Osteoblast (primary cell): ENCODE measurements around the gene PIEZO2. TPM values are rescaled to one million over a fixed set of nuclear protein-coding genes. Genes with fewer than 3 reads are reported as not detected.

Experiments
- DNase-seq: peaks from one replicate; pipeline ENCODE4 v3.0.0; 2011; ENCODE audit warnings: low spot score, mixed read lengths; ENCODE audit not compliant: insufficient read length; ENCODE audit errors: missing footprints
- H2AFZ ChIP-seq: 2 replicates; pipeline ENCODE4 v1.6.0; 2011; ENCODE audit warnings: mild to moderate bottlenecking, low read length
- H3K27ac ChIP-seq: 2 replicates; pipeline ENCODE4 v1.5.1; 2011; ENCODE audit warnings: mild to moderate bottlenecking, low read depth, low read length, moderate library complexity
- H3K27me3 ChIP-seq: 2 replicates; pipeline ENCODE4 v1.6.0; 2012; ENCODE audit warnings: mild to moderate bottlenecking, control low read depth, inconsistent platforms, low read length, moderate library complexity; ENCODE audit not compliant: insufficient read depth
- H3K36me3 ChIP-seq: 2 replicates; pipeline ENCODE4 v1.5.1; 2011; ENCODE audit warnings: mild to moderate bottlenecking, low read length, control low read depth, moderate library complexity; ENCODE audit not compliant: insufficient read depth
- H3K4me1 ChIP-seq: 2 replicates; pipeline ENCODE4 v1.5.1; 2011; ENCODE audit warnings: mild to moderate bottlenecking, low read length, control low read depth, moderate library complexity; ENCODE audit not compliant: insufficient read depth
- H3K4me2 ChIP-seq: 2 replicates; pipeline ENCODE4 v1.6.0; 2011; ENCODE audit warnings: mild to moderate bottlenecking, low read length; ENCODE audit not compliant: insufficient read depth
- H3K4me3 ChIP-seq: fragments of 200-600 bp; sonication (generic); 3 replicates; pipeline ENCODE4 v1.5.1; 2012; ENCODE audit warnings: mild to moderate bottlenecking, low read length, inconsistent platforms; ENCODE audit not compliant: insufficient read depth
- H3K79me2 ChIP-seq: 2 replicates; pipeline ENCODE4 v1.6.0; 2012; ENCODE audit warnings: mild to moderate bottlenecking, low read length, control low read depth, inconsistent platforms; ENCODE audit not compliant: insufficient read depth
- H3K9me3 ChIP-seq: 2 replicates; pipeline ENCODE4 v1.5.1; 2011; ENCODE audit warnings: low read depth, low read length, control low read depth
- H4K20me1 ChIP-seq: 2 replicates; pipeline ENCODE4 v1.6.0; 2012; ENCODE audit warnings: mild to moderate bottlenecking, low read length, control low read depth; ENCODE audit not compliant: insufficient read depth
- CTCF ChIP-seq: IDR thresholded peaks from 2 replicates; pipeline ENCODE4 v1.5.1; 2011; ENCODE audit warnings: mild to moderate bottlenecking, low read depth, low read length, moderate library complexity; ENCODE audit errors: extremely low read depth
- total RNA-seq: library from RNA; depleted of rRNA; stranded (reverse); fragments of >200 nt; gene quantifications from 2 replicates; pipeline ENCODE4 v1.2.3, GENCODE V29; 2012

Gene PIEZO2
- total RNA-seq, 1 donor = 46.7 TPM

- Histone ChIP-seq H3K4me1 (no peaks in the 10 kb centered on the region), H3K4me3 (no peak overlapping the region), H3K79me2 (no peaks in the 10 kb centered on the region), H3K27me3 (no peaks in the 10 kb centered on the region), H4K20me1 (no peaks in the 10 kb centered on the region), H3K36me3 (no peaks in the 10 kb centered on the region), H2AFZ (no peak overlapping the region), H3K4me2 (no peak overlapping the region), H3K27ac (no peak overlapping the region), H3K9me3 (no peaks in the 10 kb centered on the region)
- no peak for TF ChIP-seq CTCF
- DNase-seq = no peak
Observed at GRCh38 chr18:10705786-10706185, 443.6 kb downstream of the PIEZO2 start.

GRCh38 chr18:10705291-10705690, 444.1 kb downstream of the PIEZO2 start:
- Histone ChIP-seq H4K20me1 (no peaks in the 10 kb centered on the region), H3K79me2 (no peaks in the 10 kb centered on the region), H2AFZ (no peak overlapping the region), H3K4me1 (no peaks in the 10 kb centered on the region), H3K27me3 (no peaks in the 10 kb centered on the region), H3K4me3 (no peak overlapping the region), H3K36me3 (no peaks in the 10 kb centered on the region), H3K27ac (no peak overlapping the region), H3K9me3 (no peaks in the 10 kb centered on the region), H3K4me2 (no peak overlapping the region)
- DNase-seq = no peak
- no peak for TF ChIP-seq CTCF

GRCh38 chr18:10702206-10702605, 447.2 kb downstream of the PIEZO2 start:
- H2AFZ ChIP-seq = no peak overlapping the region
- H3K27me3 ChIP-seq = no peaks in the 10 kb centered on the region
- H3K4me1 ChIP-seq = no peaks in the 10 kb centered on the region
- H3K9me3 ChIP-seq = no peaks in the 10 kb centered on the region
- H3K4me3 ChIP-seq = no peak overlapping the region
- no peaks in the 10 kb centered on the region for H3K79me2 ChIP-seq
- no peak for DNase-seq
- H3K27ac ChIP-seq = no peak overlapping the region
- no peaks in the 10 kb centered on the region for H4K20me1 ChIP-seq
- no peak overlapping the region for H3K4me2 ChIP-seq
- H3K36me3 ChIP-seq = no peaks in the 10 kb centered on the region
- TF ChIP-seq CTCF = no peak

- no peak overlapping the region for H3K27ac ChIP-seq
- H3K36me3 ChIP-seq = no peaks in the 10 kb centered on the region
- no peak overlapping the region for H2AFZ ChIP-seq
- no peaks in the 10 kb centered on the region for H3K4me1 ChIP-seq
- TF ChIP-seq CTCF = no peak
- no peaks in the 10 kb centered on the region for H3K79me2 ChIP-seq
- DNase-seq = peak; percentile 60
- H3K4me3 ChIP-seq = no peak overlapping the region
- no peaks in the 10 kb centered on the region for H3K27me3 ChIP-seq
- H3K4me2 ChIP-seq = no peak overlapping the region
- no peaks in the 10 kb centered on the region for H4K20me1 ChIP-seq
- H3K9me3 ChIP-seq = no peaks in the 10 kb centered on the region
Observed at GRCh38 chr18:10690366-10690765, 459.0 kb downstream of the PIEZO2 start.
